IMR-90 (cell line): ENCODE data around the gene HECW1. TPM values are rescaled to one million over a fixed set of nuclear protein-coding genes. Genes with fewer than 3 reads are reported as not detected.

Experiments
- ATAC-seq: fragments of 200-7000 bp; cut with Tn5 transposase; 2 replicates; pipeline ENCODE4 v1.9.1; 2020; ENCODE audit warnings: low read depth, mild to moderate bottlenecking, moderate library complexity
- BruUV-seq: library from RNA; stranded (reverse); fragments of 400-500 nt; replicated peaks from 2 replicates; lab custom pipeline; 2021; lab: Mats Ljungman, UMichigan
- CTCF ChIA-PET: fragments of 300-600 bp; formaldehyde crosslinking; extraction: SDS; loops from one replicate; lab custom pipeline; 2021; ENCODE audit warnings: antibody characterized with exemption; lab: Yijun Ruan, JAX
- POLR2A ChIA-PET: fragments of 300-600 bp; sonication (Branson Sonifier 250); formaldehyde crosslinking; loops from one replicate; lab custom pipeline; 2022; ENCODE audit warnings: antibody characterized with exemption; ENCODE audit not compliant: unreplicated experiment; lab: Charles Lee
- DNase-seq: peaks from one replicate; pipeline ENCODE4 v3.0.0; 2013
- H2AFZ ChIP-seq: replicated peaks from 2 replicates; pipeline ENCODE3; 2013; ENCODE audit warnings: low read length, mild to moderate bottlenecking; ENCODE audit not compliant: poor library complexity
- H2AK5ac ChIP-seq: 2 replicates; pipeline ENCODE4 v1.6.1; 2013; ENCODE audit warnings: low read depth, low read length, inconsistent platforms
- H2AK9ac ChIP-seq: replicated peaks from 2 replicates; pipeline ENCODE3; 2013; ENCODE audit warnings: mild to moderate bottlenecking, low read depth, low read length, moderate library complexity; ENCODE audit not compliant: poor library complexity
- H2BK120ac ChIP-seq: 2 replicates; pipeline ENCODE4 v1.6.1; 2013; ENCODE audit warnings: low read depth, low read length, inconsistent platforms
- H2BK15ac ChIP-seq: 3 replicates; pipeline ENCODE4 v1.6.1; 2013; ENCODE audit warnings: low read depth, low read length, inconsistent platforms
- H2BK20ac ChIP-seq: 2 replicates; pipeline ENCODE4 v1.6.1; 2013; ENCODE audit warnings: low read depth, mild to moderate bottlenecking, inconsistent platforms, low read length, moderate library complexity
- H2BK5ac ChIP-seq: 2 replicates; pipeline ENCODE4 v1.6.1; 2013; ENCODE audit warnings: mild to moderate bottlenecking, low read depth, low read length, inconsistent platforms; ENCODE audit not compliant: poor library complexity, severe bottlenecking
- H3K14ac ChIP-seq: replicated peaks from 2 replicates; pipeline ENCODE4 v1.6.1; 2013; ENCODE audit warnings: low read depth, low read length, inconsistent platforms
- H3K18ac ChIP-seq: 2 replicates; pipeline ENCODE4 v1.6.1; 2013; ENCODE audit warnings: low read depth, low read length, control low read depth
- H3K23ac ChIP-seq: 2 replicates; pipeline ENCODE4 v1.6.1; 2013; ENCODE audit warnings: low read depth, low read length, inconsistent platforms
- H3K27ac ChIP-seq: 2 replicates; pipeline ENCODE4 v1.5.1; 2013; ENCODE audit warnings: mild to moderate bottlenecking, control low read depth, low read length; ENCODE audit not compliant: insufficient read depth
- H3K27me3 ChIP-seq: 2 replicates; pipeline ENCODE4 v1.6.1; 2013; ENCODE audit warnings: low read length; ENCODE audit not compliant: control insufficient read depth, insufficient read depth
- H3K36me3 ChIP-seq: 2 replicates; pipeline ENCODE4 v1.6.1; 2013; ENCODE audit warnings: low read length, mixed read lengths; ENCODE audit not compliant: control insufficient read depth, insufficient read depth
- H3K4ac ChIP-seq: 2 replicates; pipeline ENCODE4 v1.6.1; 2013; ENCODE audit warnings: low read depth, low read length, inconsistent platforms
- H3K4me1 ChIP-seq: 2 replicates; pipeline ENCODE4 v1.6.1; 2013; ENCODE audit warnings: low read length, mixed read lengths; ENCODE audit not compliant: control insufficient read depth, insufficient read depth
- H3K4me2 ChIP-seq: 2 replicates; pipeline ENCODE4 v1.6.1; 2013; ENCODE audit warnings: low read depth, mild to moderate bottlenecking, control low read depth, low read length, moderate library complexity
- H3K4me3 ChIP-seq: 2 replicates; pipeline ENCODE4 v1.5.1; 2013; ENCODE audit warnings: low read depth, mild to moderate bottlenecking, control low read depth, low read length, moderate library complexity; ENCODE audit not compliant: insufficient read depth
- H3K56ac ChIP-seq: 2 replicates; pipeline ENCODE4 v1.6.1; 2013; ENCODE audit warnings: low read length, inconsistent platforms; ENCODE audit not compliant: insufficient read depth; ENCODE audit errors: extremely low read depth
- H3K79me1 ChIP-seq, 2 experiments: 2 replicates each; pipeline ENCODE4 v1.6.1; 2013; ENCODE audit warnings: low read length in 2 of 2, inconsistent platforms in 1 of 2, low read depth in 1 of 2
- H3K9ac ChIP-seq: 2 replicates; pipeline ENCODE4 v1.6.1; 2013; ENCODE audit warnings: low read depth, low read length, control low read depth
- H3K9me1 ChIP-seq: 2 replicates; pipeline ENCODE4 v1.6.1; 2013; ENCODE audit warnings: low read length, inconsistent platforms; ENCODE audit not compliant: insufficient read depth
- H3K9me3 ChIP-seq: 2 replicates; pipeline ENCODE4 v1.6.1; 2013; ENCODE audit warnings: low read length; ENCODE audit not compliant: control insufficient read depth, insufficient read depth
- H4K20me1 ChIP-seq: 2 replicates; pipeline ENCODE4 v1.6.1; 2013; ENCODE audit warnings: low read length, inconsistent platforms; ENCODE audit not compliant: insufficient read depth
- H4K5ac ChIP-seq: 2 replicates; pipeline ENCODE4 v1.6.1; 2013; ENCODE audit warnings: mild to moderate bottlenecking, low read depth, low read length, control low read depth
- H4K8ac ChIP-seq, 2 experiments: 2 replicates each; pipeline ENCODE4 v1.6.1; 2013; ENCODE audit warnings: low read depth in 2 of 2, low read length in 2 of 2, control low read depth in 1 of 2, inconsistent platforms in 1 of 2
- H4K91ac ChIP-seq: 2 replicates; pipeline ENCODE4 v1.6.1; 2013; ENCODE audit warnings: low read depth, low read length, inconsistent platforms; ENCODE audit not compliant: insufficient read depth
- BHLHE40 ChIP-seq: fragments of 150-350 bp; IDR thresholded peaks from 2 replicates; pipeline ENCODE4 v1.6.1; 2016; ENCODE audit warnings: mild to moderate bottlenecking, low read depth, low read length
- CEBPB ChIP-seq: IDR thresholded peaks from 2 replicates; pipeline ENCODE4 v1.6.1; 2012; ENCODE audit warnings: low read depth, low read length, improper control_type of control experiment
- CHD1 ChIP-seq: IDR thresholded peaks from 2 replicates; pipeline ENCODE4 v1.6.1; 2012; ENCODE audit warnings: low read depth, low read length, improper control_type of control experiment
- ELK1 ChIP-seq: fragments of 150-350 bp; IDR thresholded peaks from 2 replicates; pipeline ENCODE4 v1.6.1; 2016; ENCODE audit warnings: low read depth, mild to moderate bottlenecking, low read length, moderate library complexity, borderline replicate concordance
- FOS ChIP-seq: fragments of 150-350 bp; IDR thresholded peaks from 2 replicates; pipeline ENCODE4 v1.6.1; 2016; ENCODE audit warnings: low read depth, low read length
- MAFK ChIP-seq: IDR thresholded peaks from 2 replicates; pipeline ENCODE4 v1.6.1; 2012; ENCODE audit warnings: low read depth, low read length, improper control_type of control experiment
- MAZ ChIP-seq: IDR thresholded peaks from 2 replicates; pipeline ENCODE4 v1.6.1; 2012; ENCODE audit warnings: low read depth, mild to moderate bottlenecking, low read length, improper control_type of control experiment, moderate library complexity, borderline replicate concordance
- MXI1 ChIP-seq: IDR thresholded peaks from 2 replicates; pipeline ENCODE4 v1.6.1; 2012; ENCODE audit warnings: low read depth, mild to moderate bottlenecking, low read length, moderate library complexity, borderline replicate concordance
- NFE2L2 ChIP-seq: fragments of 150-350 bp; IDR thresholded peaks from 2 replicates; pipeline ENCODE4 v1.6.1; 2016; ENCODE audit warnings: low read depth, mild to moderate bottlenecking, low read length
- POLR2A ChIP-seq: IDR thresholded peaks from 2 replicates; pipeline ENCODE4 v1.6.1; 2012; ENCODE audit warnings: mild to moderate bottlenecking, low read depth, low read length
- RAD21 ChIP-seq: IDR thresholded peaks from 2 replicates; pipeline ENCODE4 v1.6.1; 2012; ENCODE audit warnings: low read length, improper control_type of control experiment
- RCOR1 ChIP-seq: IDR thresholded peaks from 2 replicates; pipeline ENCODE4 v1.6.1; 2012; ENCODE audit warnings: mild to moderate bottlenecking, low read length, improper control_type of control experiment; ENCODE audit not compliant: insufficient replicate concordance
- RFX5 ChIP-seq: IDR thresholded peaks from 2 replicates; pipeline ENCODE4 v1.8.0; 2012; ENCODE audit warnings: low read depth, mild to moderate bottlenecking, low read length, moderate library complexity
- SMC3 ChIP-seq: fragments of 150-350 bp; IDR thresholded peaks from 2 replicates; pipeline ENCODE4 v1.6.1; 2016; ENCODE audit warnings: low read depth, mild to moderate bottlenecking, antibody characterized with exemption, low read length, moderate library complexity
- WGBS, 2 experiments: methylation state at CpG; one replicate each; pipeline versions ENCODE4 v1.1.5 to v1.1.7; 2013; ENCODE audit warnings: missing lambda C conversion rate in 2 of 2; ENCODE audit not compliant: insufficient read length in 1 of 2; ENCODE audit errors: extremely low coverage in 2 of 2; 5-methylcytosine and 5-hydroxymethylcytosine counted together
- dilution Hi-C: fragments of 300-500 bp; cut with HindIII; formaldehyde crosslinking; loops from one replicate; pipeline ENCODE4 v1.14.3; 2018; ENCODE audit warnings: low sequenced_read_pairs; ENCODE audit not compliant: unreplicated experiment
- in situ Hi-C: fragments of 300-500 bp; cut with MboI; formaldehyde crosslinking; loops from 3 replicates; pipeline ENCODE4 v1.14.3; 2019; ENCODE audit warnings: low sequenced_read_pairs, inconsistent platforms, mixed read lengths
- intact Hi-C: fragments of 100-400 bp; cut with micrococcal nuclease; formaldehyde crosslinking; loops from 2 replicates; pipeline ENCODE4 v1.10.0; 2022
- polyA plus RNA-seq, 3 experiments: library from polyadenylated mRNA; depleted of rRNA; stranded (reverse); fragments of >200 nt; gene quantifications; 2 replicates each; pipeline ENCODE4 v1.2.3, GENCODE V29; 2012; ENCODE audit warnings: low replicate concordance in 1 of 3
- total RNA-seq: library from RNA; depleted of rRNA; stranded (reverse); fragments of >200 nt; gene quantifications from 2 replicates; pipeline ENCODE4 v1.2.3, GENCODE V29; 2012
- TF ChIP-seq, protein P1 (sequence below): fragments of 150-350 bp; IDR thresholded peaks from 2 replicates; pipeline ENCODE4 v1.6.1; 2017; ENCODE audit warnings: mild to moderate bottlenecking, antibody characterized with exemption, low read length, low read depth
- TF ChIP-seq, protein P2 (sequence below): conservative IDR thresholded peaks from 2 replicates; pipeline ENCODE4 v1.5.1; 2012; ENCODE audit warnings: mild to moderate bottlenecking, low read depth, low read length, improper control_type of control experiment

HECW1 gene
- total and polyA plus RNA-seq, 2 of the 4 experiments (the other 2 are of a cell fraction): 0.56 to 1.3 TPM

GRCh38 chr7:43198599-43199090 lies 86.2 kb downstream of the HECW1 start:
- Histone ChIP-seq H3K79me1 (peaks cover 0 to 9% of the 10 kb centered on the region in 2 experiments; a peak in 2 of 4 replicates), H3K9ac (no peak overlapping the region), H3K4me1 (peaks cover 5% of the 10 kb centered on the region; the same call in 1 of the 2 replicates), H4K5ac (peak overlapping the region; percentile 72; the same call in 1 of the 2 replicates), H3K4me2 (no peak overlapping the region), H3K9me1 (peaks cover 13% of the 10 kb centered on the region), H2AK9ac (peak overlapping the region; percentile 76), H2BK20ac (peak overlapping the region; percentile 97), H3K27ac (peak overlapping the region; percentile 26; the same call in 1 of the 2 replicates), H2BK120ac (peak overlapping the region; percentile 99), H4K8ac (peak overlapping the region; percentile 93 to 95), H2BK5ac (peak overlapping the region; percentile 91), H2AK5ac (peak overlapping the region; percentile 100), H3K23ac (peak overlapping the region; percentile 96), H3K36me3 (no peaks in the 10 kb centered on the region), H4K20me1 (no peaks in the 10 kb centered on the region), H3K9me3 (no peaks in the 10 kb centered on the region), H3K56ac (peak overlapping the region; percentile 27), H3K14ac (peak overlapping the region; percentile 95), H4K91ac (peak overlapping the region; percentile 97), H3K4ac (peak overlapping the region; percentile 97), H2BK15ac (peak overlapping the region; percentile 100), H3K4me3 (no peak overlapping the region), H3K27me3 (no peaks in the 10 kb centered on the region), H3K18ac (peak overlapping the region; percentile 58), H2AFZ (peak overlapping the region; percentile 59)
- DNase-seq: no peak
- WGBS, 2 experiments: 84% methylated on average over 4 of the region's 7 CpGs; no CpG with 5 or more reads in 1 of the 2 experiments
- BruUV-seq: no TSS peak
- ChIA-PET POLR2A (no interaction called here), CTCF (interaction anchor here (0.7 to 1.0 kb wide), 2 partner anchors 21 to 998 kb away, joined by 3 read pairs; no protein-coding TSS in a partner anchor)
- intact Hi-C loops (no loop called here), dilution Hi-C loops (no loop called here), in situ Hi-C loops (no loop called here)
- no peak for TF ChIP-seq ELK1
- no peak for TF ChIP-seq CHD1
- TF ChIP-seq FOS: no peak
- no peak for TF ChIP-seq BHLHE40
- TF ChIP-seq, protein P1, sequence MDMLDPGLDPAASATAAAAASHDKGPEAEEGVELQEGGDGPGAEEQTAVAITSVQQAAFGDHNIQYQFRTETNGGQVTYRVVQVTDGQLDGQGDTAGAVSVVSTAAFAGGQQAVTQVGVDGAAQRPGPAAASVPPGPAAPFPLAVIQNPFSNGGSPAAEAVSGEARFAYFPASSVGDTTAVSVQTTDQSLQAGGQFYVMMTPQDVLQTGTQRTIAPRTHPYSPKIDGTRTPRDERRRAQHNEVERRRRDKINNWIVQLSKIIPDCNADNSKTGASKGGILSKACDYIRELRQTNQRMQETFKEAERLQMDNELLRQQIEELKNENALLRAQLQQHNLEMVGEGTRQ: no peak
- no peak for TF ChIP-seq NFE2L2
- TF ChIP-seq, protein P2, sequence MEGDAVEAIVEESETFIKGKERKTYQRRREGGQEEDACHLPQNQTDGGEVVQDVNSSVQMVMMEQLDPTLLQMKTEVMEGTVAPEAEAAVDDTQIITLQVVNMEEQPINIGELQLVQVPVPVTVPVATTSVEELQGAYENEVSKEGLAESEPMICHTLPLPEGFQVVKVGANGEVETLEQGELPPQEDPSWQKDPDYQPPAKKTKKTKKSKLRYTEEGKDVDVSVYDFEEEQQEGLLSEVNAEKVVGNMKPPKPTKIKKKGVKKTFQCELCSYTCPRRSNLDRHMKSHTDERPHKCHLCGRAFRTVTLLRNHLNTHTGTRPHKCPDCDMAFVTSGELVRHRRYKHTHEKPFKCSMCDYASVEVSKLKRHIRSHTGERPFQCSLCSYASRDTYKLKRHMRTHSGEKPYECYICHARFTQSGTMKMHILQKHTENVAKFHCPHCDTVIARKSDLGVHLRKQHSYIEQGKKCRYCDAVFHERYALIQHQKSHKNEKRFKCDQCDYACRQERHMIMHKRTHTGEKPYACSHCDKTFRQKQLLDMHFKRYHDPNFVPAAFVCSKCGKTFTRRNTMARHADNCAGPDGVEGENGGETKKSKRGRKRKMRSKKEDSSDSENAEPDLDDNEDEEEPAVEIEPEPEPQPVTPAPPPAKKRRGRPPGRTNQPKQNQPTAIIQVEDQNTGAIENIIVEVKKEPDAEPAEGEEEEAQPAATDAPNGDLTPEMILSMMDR: no peak
- no peak for TF ChIP-seq MAZ
- TF ChIP-seq SMC3: no peak
- TF ChIP-seq MXI1: no peak
- no peak for TF ChIP-seq RFX5
- TF ChIP-seq CEBPB: no peak
- no peak for TF ChIP-seq POLR2A
- no peak for TF ChIP-seq RAD21
- TF ChIP-seq MAFK: no peak
- no peak for TF ChIP-seq RCOR1
- ATAC-seq: no peak
